OCI-LY7 (cell line): ENCODE results near the gene NKX6-2. TPM values are rescaled to one million over a fixed set of nuclear protein-coding genes. Genes with fewer than 3 reads are reported as not detected.

Experiments used
- BruUV-seq: library from RNA; stranded (reverse); fragments of 400-500 nt; replicated peaks from 2 replicates; lab custom pipeline; 2021; lab: Mats Ljungman, UMichigan
- CTCF ChIA-PET: fragments of 300-600 bp; sonication (Branson Sonifier 250); formaldehyde crosslinking; loops from one replicate; lab custom pipeline; 2022; ENCODE audit warnings: antibody characterized with exemption; ENCODE audit not compliant: unreplicated experiment; lab: Charles Lee
- POLR2A ChIA-PET: fragments of 300-600 bp; sonication (Branson Sonifier 250); formaldehyde crosslinking; loops from one replicate; lab custom pipeline; 2022; ENCODE audit warnings: antibody characterized with exemption; lab: Charles Lee
- DNase-seq: peaks from one replicate; pipeline ENCODE4 v3.0.0-alpha.2; 2015; ENCODE audit warnings: low spot score
- H2AFZ ChIP-seq: fragments of 200-600 bp; sonication (generic), shearing (Covaris generic); 2 replicates; pipeline ENCODE4 v1.6.1; 2014; ENCODE audit warnings: mild to moderate bottlenecking, antibody characterized with exemption, low read length, moderate library complexity
- H3K27ac ChIP-seq: fragments of 200-600 bp; sonication (generic); 2 replicates; pipeline ENCODE4 v1.5.1; 2014; ENCODE audit warnings: mixed run types, low read depth, mild to moderate bottlenecking, moderate library complexity, low read length, inconsistent platforms; ENCODE audit not compliant: poor library complexity, severe bottlenecking
- H3K36me3 ChIP-seq: fragments of 200-600 bp; sonication (generic); 2 replicates; pipeline ENCODE4 v1.6.1; 2014; ENCODE audit warnings: mild to moderate bottlenecking, antibody characterized with exemption, low read length, moderate library complexity, mixed read lengths; ENCODE audit not compliant: insufficient read depth
- H3K4me1 ChIP-seq: fragments of 200-600 bp; sonication (generic); 2 replicates; pipeline ENCODE4 v1.5.1; 2014; ENCODE audit warnings: mild to moderate bottlenecking, low read length; ENCODE audit not compliant: insufficient read depth, poor library complexity, severe bottlenecking
- H3K4me2 ChIP-seq: fragments of 200-600 bp; sonication (generic); 2 replicates; pipeline ENCODE4 v1.6.1; 2014; ENCODE audit warnings: mild to moderate bottlenecking, low read length
- H3K4me3 ChIP-seq: fragments of 200-600 bp; sonication (generic); 2 replicates; pipeline ENCODE4 v1.5.1; 2014; ENCODE audit warnings: mild to moderate bottlenecking, low read depth, low read length; ENCODE audit not compliant: poor library complexity, severe bottlenecking
- H3K79me2 ChIP-seq: fragments of 200-600 bp; sonication (generic); 2 replicates; pipeline ENCODE4 v1.6.1; 2016; ENCODE audit warnings: low read depth, mild to moderate bottlenecking, low read length, moderate library complexity, mixed read lengths; ENCODE audit not compliant: insufficient read depth
- H3K9me2 ChIP-seq: fragments of 200-600 bp; sonication (generic); 2 replicates; pipeline ENCODE4 v1.6.1; 2016; ENCODE audit warnings: mild to moderate bottlenecking, low read length, mixed read lengths; ENCODE audit not compliant: insufficient read depth
- H3K9me3 ChIP-seq: fragments of 200-600 bp; sonication (generic); 2 replicates; pipeline ENCODE4 v1.6.1; 2014; ENCODE audit warnings: mild to moderate bottlenecking, mixed run types, low read length, mixed read lengths
- H4K20me1 ChIP-seq: fragments of 200-600 bp; sonication (generic); 2 replicates; pipeline ENCODE4 v1.6.1; 2014; ENCODE audit warnings: mild to moderate bottlenecking, antibody characterized with exemption, low read length, moderate library complexity, mixed read lengths; ENCODE audit not compliant: insufficient read depth
- EZH2phosphoT487 ChIP-seq: fragments of 200-600 bp; sonication (generic); IDR thresholded peaks from 2 replicates; pipeline ENCODE4 v1.6.1; 2018; ENCODE audit warnings: low read depth, borderline replicate concordance, mild to moderate bottlenecking, mixed run types, antibody characterized with exemption, low read length, moderate library complexity, mixed read lengths
- intact Hi-C: fragments of 100-400 bp; cut with micrococcal nuclease; formaldehyde crosslinking; loops from one replicate; pipeline ENCODE4 v1.10.0; 2022; ENCODE audit not compliant: unreplicated experiment
- total RNA-seq, 2 experiments: library from RNA; depleted of rRNA in 1 of 2; stranded (reverse); fragments of >200 nt in 1 of 2; shearing (Covaris generic) in 1 of 2; gene quantifications; 2 replicates each; pipeline ENCODE4 v1.2.3, GENCODE V29; 2014 to 2022
- TF ChIP-seq, protein P1 (sequence below): fragments of 200-600 bp; sonication (generic); conservative IDR thresholded peaks from 2 replicates; pipeline ENCODE4 v1.5.1; 2014; ENCODE audit warnings: mild to moderate bottlenecking, antibody characterized with exemption, low read length, moderate library complexity, mixed read lengths

NKX6-2 gene
- total RNA-seq, 2 experiments from 2014 or later: not detected

DNA sequence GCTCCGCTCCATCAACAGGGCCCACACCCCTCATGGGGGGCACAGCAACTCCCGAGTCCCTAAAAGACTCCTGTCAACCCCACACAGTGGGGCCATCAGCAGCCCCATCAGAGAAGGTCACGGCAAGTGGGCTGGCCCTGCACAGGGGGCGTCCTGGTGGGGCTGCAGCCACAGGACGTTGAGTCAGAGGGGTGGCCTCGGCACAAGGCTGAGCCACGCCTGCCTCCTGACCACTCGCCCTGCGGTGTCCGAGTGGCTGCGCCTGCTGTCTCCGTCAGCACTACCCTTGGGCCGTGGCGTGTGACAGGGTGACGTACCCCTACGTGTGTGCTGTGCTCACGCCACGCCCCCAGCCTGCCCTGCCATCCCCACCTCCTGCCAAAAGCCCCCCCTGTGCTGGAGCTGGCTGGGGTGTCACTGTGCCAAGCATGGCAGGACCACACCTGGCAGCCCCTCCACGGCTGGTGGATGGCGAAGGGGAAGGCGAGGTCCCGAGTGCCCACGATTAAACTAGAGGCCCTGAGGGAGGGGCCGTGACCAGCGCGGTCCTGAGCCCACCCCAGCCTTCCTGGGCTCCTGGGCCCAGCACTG, 26.0 kb upstream of the NKX6-2 start:
- Histone ChIP-seq H4K20me1 (no peaks in the 10 kb centered on the region), H3K9me2 (no peaks in the 10 kb centered on the region), H3K9me3 (no peaks in the 10 kb centered on the region), H3K36me3 (no peaks in the 10 kb centered on the region), H3K79me2 (no peaks in the 10 kb centered on the region), H3K4me2 (no peak overlapping the region), H3K27ac (no peak overlapping the region), H3K4me3 (no peak overlapping the region), H3K4me1 (no peaks in the 10 kb centered on the region), H2AFZ (no peak overlapping the region)
- ChIA-PET POLR2A (no interaction called here), CTCF (no interaction called here)
- intact Hi-C loops: no loop called here
- BruUV-seq: no TSS peak
- DNase-seq: no peak
- TF ChIP-seq EZH2phosphoT487: no peak
- TF ChIP-seq, protein P1, sequence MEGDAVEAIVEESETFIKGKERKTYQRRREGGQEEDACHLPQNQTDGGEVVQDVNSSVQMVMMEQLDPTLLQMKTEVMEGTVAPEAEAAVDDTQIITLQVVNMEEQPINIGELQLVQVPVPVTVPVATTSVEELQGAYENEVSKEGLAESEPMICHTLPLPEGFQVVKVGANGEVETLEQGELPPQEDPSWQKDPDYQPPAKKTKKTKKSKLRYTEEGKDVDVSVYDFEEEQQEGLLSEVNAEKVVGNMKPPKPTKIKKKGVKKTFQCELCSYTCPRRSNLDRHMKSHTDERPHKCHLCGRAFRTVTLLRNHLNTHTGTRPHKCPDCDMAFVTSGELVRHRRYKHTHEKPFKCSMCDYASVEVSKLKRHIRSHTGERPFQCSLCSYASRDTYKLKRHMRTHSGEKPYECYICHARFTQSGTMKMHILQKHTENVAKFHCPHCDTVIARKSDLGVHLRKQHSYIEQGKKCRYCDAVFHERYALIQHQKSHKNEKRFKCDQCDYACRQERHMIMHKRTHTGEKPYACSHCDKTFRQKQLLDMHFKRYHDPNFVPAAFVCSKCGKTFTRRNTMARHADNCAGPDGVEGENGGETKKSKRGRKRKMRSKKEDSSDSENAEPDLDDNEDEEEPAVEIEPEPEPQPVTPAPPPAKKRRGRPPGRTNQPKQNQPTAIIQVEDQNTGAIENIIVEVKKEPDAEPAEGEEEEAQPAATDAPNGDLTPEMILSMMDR: no peak

- intact Hi-C loops: no loop called here
- CTCF ChIA-PET: no interaction called here
- TF ChIP-seq, protein P1: no peak
- TF ChIP-seq EZH2phosphoT487: no peak
These were observed 25.1 kb upstream of the NKX6-2 start for GRCh38 chr10:132810807-132811700.

More at GRCh38 chr10:132810807-132811700, 25.1 kb upstream of the NKX6-2 start:
- H3K27ac ChIP-seq: no peak overlapping the region
- no peak overlapping the region for H2AFZ ChIP-seq
- no peak for DNase-seq
- H3K9me2 ChIP-seq: no peaks in the 10 kb centered on the region
- H3K79me2 ChIP-seq: no peaks in the 10 kb centered on the region
- no peaks in the 10 kb centered on the region for H4K20me1 ChIP-seq
- H3K36me3 ChIP-seq: no peaks in the 10 kb centered on the region
- POLR2A ChIA-PET: no interaction called here
- H3K4me2 ChIP-seq: no peak overlapping the region
- H3K4me1 ChIP-seq: no peaks in the 10 kb centered on the region
- H3K4me3 ChIP-seq: no peak overlapping the region
- no peaks in the 10 kb centered on the region for H3K9me3 ChIP-seq
- no TSS peak for BruUV-seq
